Measurements from ENCODE around the gene ZNF438.

DNA sequence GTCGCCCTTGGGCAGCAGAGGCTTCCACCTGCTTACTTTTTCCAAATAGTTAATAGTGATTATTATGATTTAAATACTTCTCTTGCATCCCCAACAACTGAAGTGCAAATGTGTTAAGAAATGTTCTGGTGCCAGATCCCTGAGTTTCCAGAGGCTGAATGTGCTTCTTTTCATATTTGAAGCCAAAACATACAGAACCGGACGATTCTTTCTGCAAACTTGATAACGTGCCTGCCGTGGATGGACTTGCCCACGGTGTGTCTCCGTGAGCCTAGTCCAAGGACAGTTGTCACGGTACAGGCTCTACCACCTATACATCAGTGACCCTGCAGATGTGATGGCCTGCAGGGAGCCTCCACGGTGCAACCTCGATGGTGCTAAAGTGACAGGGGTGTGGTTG is 203.5 kb downstream of the ZNF438 start:
- no peak for TF ChIP-seq EP300 (IDR thresholded peaks at IDR 0.05; ENCODE audit: borderline replicate concordance)
- no peak for TF ChIP-seq REST (IDR thresholded peaks at IDR 0.05; ENCODE audit: low read depth)
- no peak for TF ChIP-seq CREB1 (IDR thresholded peaks at IDR 0.05; ENCODE audit: low read depth)

Data from Ishikawa (cell line).